ENCODE results near the gene FCHSD2.

Gene FCHSD2

DNA sequence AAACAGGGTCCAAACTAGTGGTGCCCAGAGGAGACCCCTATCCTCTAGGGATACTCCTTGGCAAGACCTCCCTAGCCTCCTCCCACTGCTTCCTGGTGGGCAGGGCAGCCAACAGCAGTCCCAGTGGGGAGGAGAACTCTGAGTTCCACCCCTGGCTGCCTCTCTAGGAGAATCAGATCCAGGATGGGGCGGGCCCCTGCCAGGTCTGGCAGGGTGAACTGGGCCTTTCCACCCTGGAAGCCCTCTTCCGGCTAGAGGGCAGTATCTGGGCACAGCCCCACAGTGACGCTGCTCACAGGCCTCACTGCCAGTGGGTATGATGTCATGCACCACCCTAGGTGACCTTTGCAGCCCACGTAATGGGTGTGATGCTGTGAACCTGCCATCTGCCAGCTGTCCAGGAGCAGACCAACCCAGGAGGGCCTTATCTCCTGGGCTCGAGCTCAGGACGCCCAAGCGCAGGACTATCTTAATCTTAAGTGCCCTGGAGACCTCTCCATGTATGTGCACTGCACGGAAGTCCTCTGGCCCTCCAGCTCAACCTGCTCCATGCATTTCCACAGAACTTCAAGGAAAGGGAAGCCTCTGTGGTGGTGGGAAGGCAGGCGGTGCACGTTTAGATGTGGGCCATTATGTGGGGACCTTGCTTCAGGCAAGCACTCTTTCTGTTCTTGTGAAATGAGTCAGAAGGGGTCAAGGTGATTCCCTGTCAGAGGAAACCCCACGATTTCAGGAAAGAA, 31.8 kb upstream of the FCHSD2 start:
- Histone ChIP-seq H3K4me3 (no peak overlapping the region), H3K27ac (peak overlapping the region; percentile 41 to 79)
- peak; percentile 93 for DNase-seq (ENCODE audit: low spot score)
- TF ChIP-seq, protein P1, sequence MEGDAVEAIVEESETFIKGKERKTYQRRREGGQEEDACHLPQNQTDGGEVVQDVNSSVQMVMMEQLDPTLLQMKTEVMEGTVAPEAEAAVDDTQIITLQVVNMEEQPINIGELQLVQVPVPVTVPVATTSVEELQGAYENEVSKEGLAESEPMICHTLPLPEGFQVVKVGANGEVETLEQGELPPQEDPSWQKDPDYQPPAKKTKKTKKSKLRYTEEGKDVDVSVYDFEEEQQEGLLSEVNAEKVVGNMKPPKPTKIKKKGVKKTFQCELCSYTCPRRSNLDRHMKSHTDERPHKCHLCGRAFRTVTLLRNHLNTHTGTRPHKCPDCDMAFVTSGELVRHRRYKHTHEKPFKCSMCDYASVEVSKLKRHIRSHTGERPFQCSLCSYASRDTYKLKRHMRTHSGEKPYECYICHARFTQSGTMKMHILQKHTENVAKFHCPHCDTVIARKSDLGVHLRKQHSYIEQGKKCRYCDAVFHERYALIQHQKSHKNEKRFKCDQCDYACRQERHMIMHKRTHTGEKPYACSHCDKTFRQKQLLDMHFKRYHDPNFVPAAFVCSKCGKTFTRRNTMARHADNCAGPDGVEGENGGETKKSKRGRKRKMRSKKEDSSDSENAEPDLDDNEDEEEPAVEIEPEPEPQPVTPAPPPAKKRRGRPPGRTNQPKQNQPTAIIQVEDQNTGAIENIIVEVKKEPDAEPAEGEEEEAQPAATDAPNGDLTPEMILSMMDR (IDR thresholded peaks at IDR 0.05) = no peak

DNA sequence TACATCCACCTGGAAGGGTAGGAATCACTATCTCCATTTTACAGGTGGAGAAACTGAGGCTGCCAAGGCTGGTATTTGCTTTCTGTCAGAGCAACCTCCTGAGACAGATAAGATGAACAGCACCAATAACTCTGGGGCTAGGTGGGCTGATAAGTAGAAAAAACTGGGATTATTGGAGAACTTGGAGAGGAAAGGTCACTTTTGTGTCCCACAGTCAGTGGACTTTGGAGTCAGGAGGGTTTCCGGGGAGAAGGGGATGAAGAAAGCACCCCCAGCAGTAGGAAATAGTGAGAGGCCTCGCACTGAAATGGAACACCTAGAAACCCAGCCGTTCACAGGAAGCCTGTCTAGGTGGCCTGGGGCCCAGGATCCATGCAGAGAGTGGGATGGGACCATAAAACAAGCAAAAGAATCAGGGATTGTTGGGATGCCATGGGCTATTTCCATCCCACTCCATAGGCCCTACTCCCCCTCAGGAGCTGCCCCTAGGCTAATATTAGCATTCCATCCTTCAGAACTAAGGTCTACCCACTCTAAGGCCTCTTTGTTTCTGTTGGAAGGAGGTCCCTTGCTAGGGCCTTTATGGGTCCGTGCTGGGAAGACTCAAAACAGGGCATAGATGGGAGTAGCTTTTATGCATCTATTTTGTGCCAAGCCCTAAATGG, 31.0 kb upstream of the FCHSD2 start:
- peak overlapping the region; percentile 41 to 79 for H3K27ac ChIP-seq
- DNase-seq (ENCODE audit: low spot score) = no peak
- TF ChIP-seq, protein P1 (IDR thresholded peaks at IDR 0.05) = no peak
- no peak overlapping the region for H3K4me3 ChIP-seq

DNA sequence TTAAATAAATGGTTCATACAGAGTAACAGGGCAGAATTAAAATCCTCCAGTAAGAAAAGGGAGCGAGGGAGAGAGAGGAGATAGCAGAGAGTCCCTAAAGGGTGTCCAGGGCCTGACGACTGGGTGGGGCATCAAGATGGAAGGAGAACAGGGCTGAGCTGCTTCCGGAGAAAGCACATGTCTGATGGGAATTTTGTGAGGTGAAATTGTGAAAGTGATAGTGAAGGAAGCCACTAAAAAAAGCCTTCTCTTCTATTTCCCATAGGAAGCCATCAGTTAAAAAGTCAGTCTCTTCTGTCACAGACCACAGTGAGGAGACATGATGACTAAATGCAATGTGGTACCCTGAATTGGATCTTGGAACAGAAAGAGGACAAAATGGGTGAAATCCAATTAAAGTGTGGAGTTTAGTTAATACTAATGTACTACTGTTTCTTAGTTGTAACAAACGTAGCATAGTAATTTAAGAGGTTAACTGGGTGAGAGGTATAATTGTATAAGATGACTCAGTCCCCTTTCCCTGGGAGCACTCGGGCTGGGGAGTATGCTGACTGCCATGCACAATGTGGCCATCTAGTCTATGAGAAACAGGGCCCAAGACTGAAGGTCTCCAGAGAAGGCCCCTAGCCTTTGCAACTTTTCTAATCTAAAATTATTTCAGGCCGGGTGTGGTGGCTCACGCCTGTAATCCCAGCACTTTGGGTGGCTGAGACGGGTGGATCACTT, 29.5 kb upstream of the FCHSD2 start:
- Histone ChIP-seq H3K27ac (no peak overlapping the region), H3K4me3 (no peak overlapping the region)
- DNase-seq (ENCODE audit: low spot score) = no peak
- TF ChIP-seq, protein P1 (IDR thresholded peaks at IDR 0.05) = no peak

DNA sequence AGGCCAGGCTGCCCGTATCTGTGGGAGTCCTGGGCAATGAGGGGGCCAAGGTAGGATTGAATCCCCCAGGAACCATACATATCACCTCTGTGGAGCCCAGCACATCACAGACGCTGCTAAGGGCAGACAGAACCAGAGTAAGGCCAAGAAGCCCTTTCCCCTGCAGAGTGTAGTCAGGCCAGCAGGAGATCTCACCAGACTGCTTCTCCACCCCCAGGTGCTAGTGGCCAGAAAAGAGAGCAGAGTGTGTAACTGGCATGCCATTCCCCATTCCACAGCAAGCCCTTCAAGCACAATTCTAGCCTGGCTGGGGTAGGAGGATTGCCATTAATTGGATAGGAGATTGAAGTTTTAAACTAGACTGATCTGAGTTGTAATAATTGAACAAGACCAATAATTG, 28.0 kb upstream of the FCHSD2 start:
- Histone ChIP-seq H3K27ac (no peak overlapping the region), H3K4me3 (no peak overlapping the region)
- no peak for DNase-seq (ENCODE audit: low spot score)
- TF ChIP-seq, protein P1 (IDR thresholded peaks at IDR 0.05) = no peak

DNA sequence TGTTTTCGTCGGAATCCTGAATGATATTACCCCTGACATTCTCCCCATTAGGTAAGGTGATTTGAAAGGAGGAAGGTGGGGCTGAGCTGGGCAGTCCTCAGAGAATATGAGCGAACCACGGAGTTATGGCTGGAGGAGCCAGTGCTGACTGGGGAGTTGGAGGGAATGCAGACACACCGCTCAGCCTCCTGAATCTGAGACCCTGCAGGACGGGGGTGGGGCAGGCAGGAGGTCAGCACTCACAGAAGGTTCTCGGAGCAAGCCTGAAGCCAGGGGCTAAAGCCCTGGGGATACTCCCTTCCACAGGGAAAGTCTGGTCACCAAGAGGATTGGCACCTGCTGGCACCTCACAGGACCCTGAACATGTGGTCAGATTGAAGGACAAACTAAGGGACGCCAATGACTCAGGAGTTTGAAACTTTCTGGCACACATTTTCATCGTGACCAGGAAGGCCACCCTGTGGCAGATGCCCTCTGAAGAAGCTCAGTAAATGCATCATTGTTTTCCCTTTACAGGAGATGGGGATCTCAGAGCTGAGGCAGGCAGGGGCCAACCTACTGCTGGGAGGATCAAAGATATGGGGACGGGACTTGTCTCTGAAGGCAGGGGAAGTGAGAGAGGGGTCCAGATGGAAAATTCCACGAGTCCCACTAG, 26.9 kb upstream of the FCHSD2 start:
- DNase-seq (ENCODE audit: low spot score) = no peak
- TF ChIP-seq, protein P1 (IDR thresholded peaks at IDR 0.05) = no peak
- Histone ChIP-seq H3K4me3 (no peak overlapping the region), H3K27ac (no peak overlapping the region)

DNA sequence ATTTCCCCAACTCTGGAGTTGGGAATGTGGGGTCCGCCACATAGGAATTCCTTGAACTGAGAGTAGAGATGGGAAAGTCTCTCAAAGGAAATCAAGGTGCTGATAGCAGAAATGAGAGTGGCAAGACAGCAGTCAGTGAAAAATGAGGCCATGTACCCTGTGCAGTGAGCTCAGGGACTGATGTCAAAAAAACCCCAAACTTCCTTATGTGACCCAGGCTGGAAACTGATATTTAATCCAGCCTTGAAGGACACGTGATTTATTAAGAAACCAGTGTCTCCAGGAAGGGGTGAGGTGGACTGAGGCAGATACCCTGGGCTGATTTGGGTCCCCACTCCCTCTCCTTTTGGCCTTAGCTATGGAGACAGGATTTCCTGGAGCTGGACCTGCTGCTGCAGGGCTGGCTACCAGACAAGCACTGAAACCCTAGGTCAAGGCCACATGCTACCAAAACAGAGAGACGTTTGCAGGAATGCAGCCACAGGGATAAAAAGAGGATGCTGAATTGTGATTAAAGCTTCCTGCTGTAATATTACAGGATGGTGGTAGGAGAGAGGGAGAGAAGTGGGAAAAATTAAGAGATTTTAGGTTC, 25.3 kb upstream of the FCHSD2 start:
- TF ChIP-seq, protein P1 (IDR thresholded peaks at IDR 0.05) = no peak
- no peak overlapping the region for H3K27ac ChIP-seq
- no peak for DNase-seq (ENCODE audit: low spot score)
- no peak overlapping the region for H3K4me3 ChIP-seq
